Ovary (tissue), 9 donors: ENCODE measurements around the gene ZNF8. TPM values are rescaled to one million over a fixed set of nuclear protein-coding genes. Genes with fewer than 3 reads are reported as not detected.
A peak's percentile ranks its signal among the peaks of the same experiment; 100 is the strongest.
"Not testable (repeated sequence)": the region's sequence is repeated elsewhere in the genome, so short reads cannot be mapped to it uniquely, and the experiment has no call there.

Source experiments
- DNase-seq, 5 donors: peaks; one replicate each; pipeline ENCODE4 v3.0.0-alpha.2; 2019 to 2020
- H3K27ac ChIP-seq, 2 donors: fragments of 200-600 bp; one replicate each; pipeline versions ENCODE4 v1.5.1 to v1.8.0; 2019 to 2022
- H3K27me3 ChIP-seq: fragments of 200-600 bp; one replicate; pipeline ENCODE4 v1.8.0; 2022
- H3K36me3 ChIP-seq: fragments of 200-600 bp; sonication (generic); one replicate; pipeline ENCODE4 v1.5.1; 2019
- H3K4me1 ChIP-seq: one replicate; pipeline ENCODE4 v1.8.1; 2013; ENCODE audit warnings: mild to moderate bottlenecking, moderate library complexity; ENCODE audit not compliant: insufficient read depth
- H3K4me3 ChIP-seq: fragments of 200-600 bp; sonication (generic); one replicate; pipeline ENCODE4 v1.5.1; 2017
- H3K9me3 ChIP-seq, 2 donors: fragments of 200-600 bp in 1 of 2; sonication (generic) in 1 of 2; one replicate each; pipeline versions ENCODE4 v1.5.1 to v1.8.1; 2013 to 2019; ENCODE audit warnings: mild to moderate bottlenecking in 1 of 2, moderate library complexity in 1 of 2
- EP300 ChIP-seq: sonication (generic); formaldehyde crosslinking; IDR thresholded peaks from one replicate; pipeline ENCODE4 v1.6.1; 2017; ENCODE audit warnings: antibody characterized with exemption
- POLR2A ChIP-seq: fragments of 450-650 bp; IDR thresholded peaks from one replicate; pipeline ENCODE4 v1.6.1; 2017; ENCODE audit warnings: antibody characterized with exemption, mild to moderate bottlenecking, moderate library complexity
- WGBS, 3 donors: extraction: QIAGEN DNeasy Blood & Tissue Kit in 1 of 3; methylation state at CpG; one replicate each; pipeline versions ENCODE4 v1.1.5 to v1.1.7; 2013 to 2017; 5-methylcytosine and 5-hydroxymethylcytosine counted together
- intact Hi-C, 4 donors: fragments of 100-400 bp; cut with DNase I; formaldehyde crosslinking; loops; one replicate each; pipeline versions ENCODE4 v1.11.0 to v1.15.1; 2022 to 2023
- polyA plus RNA-seq, 2 donors: library from polyadenylated mRNA; stranded (reverse); fragments of 200-250 nt in 1 of 2; fragments of 350-450 nt in 1 of 2; fragmentation: Illumina TruSeq in 1 of 2; extraction: RNeasy Lipid Tissue Mini Kit (QIAGEN cat#74804) in 1 of 2; gene quantifications; one replicate each; pipeline ENCODE4 v1.2.3, GENCODE V29; 2013 to 2014
- total RNA-seq, 7 donors: library from RNA; depleted of rRNA in 2 of 7; stranded (reverse); fragments of >200 nt in 2 of 7; fragmentation: NEBNext Ultra II Directional in 3 of 7; extraction: Animal tissue kit (Norgen Biotek cat#: 25700) in 3 of 7; gene quantifications; one replicate each; pipeline versions ENCODE4 v1.1.0 to v1.2.4, GENCODE V29; 2016 to 2023
- TF ChIP-seq, protein P1 (sequence below), 3 donors: fragments of 450-650 bp in 2 of 3; fragments of 200-600 bp in 1 of 3; IDR thresholded peaks; one replicate each; pipeline versions ENCODE4 v1.5.1 to v1.8.0; 2016 to 2022; ENCODE audit warnings: antibody characterized with exemption in 3 of 3, mild to moderate bottlenecking in 1 of 3
- donor health status: DM: no; HTN: no; CAD: no; lungs with moderate emphysema.
- donor health status: DM: no; HTN: no; CAD: no.
- donor health status: Bipolar disorder and iron deficiency.
- donor health status: DM: yes; HTN: yes; CAD: no.
- donor health status: DM: no; HTN: no; CAD: no.
- donor health status: DM: yes; HTN: yes; CAD: no.

ZNF8 gene
- total and polyA plus RNA-seq, 9 donors = 2.7 to 10.6 (median 7.2) TPM

- Histone ChIP-seq H3K9me3 (peaks cover 0 to 4% of the 10 kb centered on the region in 2 donors), H3K27ac (no peak overlapping the region), H3K4me3 (no peak overlapping the region), H3K36me3 (no peaks in the 10 kb centered on the region), H3K27me3 (no peaks in the 10 kb centered on the region), H3K4me1 (no peaks in the 10 kb centered on the region)
- DNase-seq = no peak
- intact Hi-C loops = no loop called here
- TF ChIP-seq POLR2A (no peak), EP300 (no peak)
- TF ChIP-seq, protein P1, sequence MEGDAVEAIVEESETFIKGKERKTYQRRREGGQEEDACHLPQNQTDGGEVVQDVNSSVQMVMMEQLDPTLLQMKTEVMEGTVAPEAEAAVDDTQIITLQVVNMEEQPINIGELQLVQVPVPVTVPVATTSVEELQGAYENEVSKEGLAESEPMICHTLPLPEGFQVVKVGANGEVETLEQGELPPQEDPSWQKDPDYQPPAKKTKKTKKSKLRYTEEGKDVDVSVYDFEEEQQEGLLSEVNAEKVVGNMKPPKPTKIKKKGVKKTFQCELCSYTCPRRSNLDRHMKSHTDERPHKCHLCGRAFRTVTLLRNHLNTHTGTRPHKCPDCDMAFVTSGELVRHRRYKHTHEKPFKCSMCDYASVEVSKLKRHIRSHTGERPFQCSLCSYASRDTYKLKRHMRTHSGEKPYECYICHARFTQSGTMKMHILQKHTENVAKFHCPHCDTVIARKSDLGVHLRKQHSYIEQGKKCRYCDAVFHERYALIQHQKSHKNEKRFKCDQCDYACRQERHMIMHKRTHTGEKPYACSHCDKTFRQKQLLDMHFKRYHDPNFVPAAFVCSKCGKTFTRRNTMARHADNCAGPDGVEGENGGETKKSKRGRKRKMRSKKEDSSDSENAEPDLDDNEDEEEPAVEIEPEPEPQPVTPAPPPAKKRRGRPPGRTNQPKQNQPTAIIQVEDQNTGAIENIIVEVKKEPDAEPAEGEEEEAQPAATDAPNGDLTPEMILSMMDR (IDR thresholded peaks at IDR 0.05) = no peak
- 76 to 84% (median 78%) methylated on average over 30 of the region's 30 CpGs for WGBS, 3 donors
Measured at GRCh38 chr19:58338825-58339558, 60.2 kb downstream of the ZNF8 start.

DNA sequence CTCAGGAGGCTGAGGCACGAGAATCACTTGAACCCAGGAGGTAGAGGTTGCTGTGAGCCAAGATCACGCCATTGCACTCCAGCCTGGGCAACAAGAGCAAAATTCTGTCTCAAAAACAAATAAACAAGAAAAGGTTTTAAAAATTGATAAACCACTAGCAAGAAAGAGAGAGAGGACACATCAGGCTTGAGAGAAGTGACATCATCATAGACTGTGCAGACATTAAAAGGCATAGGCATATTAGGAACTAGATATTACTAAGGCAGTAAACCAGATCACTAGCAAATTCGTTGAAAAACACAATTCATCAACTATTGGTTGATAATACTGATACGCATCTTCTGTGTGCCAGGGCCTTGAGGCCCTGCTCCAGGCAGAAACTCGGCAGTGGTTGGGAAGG is 66.8 kb downstream of the ZNF8 start:
- no peak overlapping the region for H3K4me3 ChIP-seq
- no peaks in the 10 kb centered on the region for H3K9me3 ChIP-seq
- TF ChIP-seq POLR2A (no peak), EP300 (no peak)
- TF ChIP-seq, protein P1 (IDR thresholded peaks at IDR 0.05) = no peak
- H3K36me3 ChIP-seq = no peaks in the 10 kb centered on the region
- H3K27ac ChIP-seq = no peak overlapping the region
- intact Hi-C loops = no loop called here
- no peaks in the 10 kb centered on the region for H3K4me1 ChIP-seq
- WGBS, 3 donors = 63 to 76% (median 75%) methylated on average over 5 of the region's 5 CpGs
- no peaks in the 10 kb centered on the region for H3K27me3 ChIP-seq
- no peak for DNase-seq

DNA sequence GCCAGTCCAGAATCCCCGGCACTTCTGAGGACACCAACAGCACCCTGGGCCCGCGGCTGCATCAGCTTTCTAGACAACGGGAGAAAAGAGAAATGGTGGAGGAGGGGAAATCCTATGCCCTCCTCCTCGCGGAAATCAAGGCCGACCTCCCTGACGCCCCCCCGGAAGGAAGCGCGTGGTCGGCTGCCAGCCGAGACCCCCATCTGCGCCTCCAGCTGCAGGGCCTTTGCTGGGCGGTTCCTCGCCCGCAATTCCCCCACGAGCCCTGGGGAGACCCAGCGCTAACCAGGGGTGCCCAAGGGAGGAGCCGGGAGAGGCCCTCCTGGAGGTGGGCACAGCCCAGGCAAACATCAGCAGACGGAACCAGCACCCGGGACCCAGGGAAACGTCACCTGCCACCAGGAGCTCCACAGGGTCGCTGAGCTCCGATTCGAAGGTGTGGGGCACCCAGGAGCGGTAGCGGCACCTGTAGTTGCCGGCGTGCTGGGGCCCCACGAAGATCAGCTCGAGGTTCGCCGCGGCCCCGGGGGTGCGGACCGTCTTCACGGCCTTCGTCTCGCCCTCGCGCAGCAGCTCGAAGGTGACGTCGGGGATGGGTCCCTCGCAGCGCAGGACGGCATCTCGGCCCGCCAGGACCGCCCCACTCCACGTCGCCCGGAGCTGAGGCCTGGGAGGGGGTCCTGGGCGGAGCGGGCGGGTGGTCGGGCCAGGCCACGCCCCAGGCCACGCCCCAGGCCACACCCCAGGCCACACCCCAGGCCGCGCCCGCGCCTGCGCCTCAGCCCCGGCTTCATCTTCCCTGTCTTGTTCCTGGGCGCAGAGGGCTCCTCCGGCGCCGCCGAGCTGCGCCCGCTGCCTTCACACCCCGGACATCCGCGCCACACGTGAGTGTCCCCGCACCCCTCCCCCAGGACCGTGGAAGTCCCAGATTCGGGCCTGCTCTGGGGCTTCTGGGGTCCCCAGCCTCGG is 68.5 kb downstream of the ZNF8 start:
- Histone ChIP-seq H3K4me3 (peak overlapping the region; percentile 52), H3K27me3 (no peaks in the 10 kb centered on the region), H3K27ac (no peak overlapping the region), H3K9me3 (no peaks in the 10 kb centered on the region), H3K36me3 (no peaks in the 10 kb centered on the region), H3K4me1 (no peaks in the 10 kb centered on the region)
- intact Hi-C loops = no loop called here
- peak in 1 of 5 donors; percentile 22 for DNase-seq
- TF ChIP-seq EP300 (no peak), POLR2A (no peak)
- TF ChIP-seq, protein P1 (IDR thresholded peaks at IDR 0.05) = no peak
- 1% methylated on average over 73 to 82 of the region's 82 CpGs for WGBS, 3 donors

DNA sequence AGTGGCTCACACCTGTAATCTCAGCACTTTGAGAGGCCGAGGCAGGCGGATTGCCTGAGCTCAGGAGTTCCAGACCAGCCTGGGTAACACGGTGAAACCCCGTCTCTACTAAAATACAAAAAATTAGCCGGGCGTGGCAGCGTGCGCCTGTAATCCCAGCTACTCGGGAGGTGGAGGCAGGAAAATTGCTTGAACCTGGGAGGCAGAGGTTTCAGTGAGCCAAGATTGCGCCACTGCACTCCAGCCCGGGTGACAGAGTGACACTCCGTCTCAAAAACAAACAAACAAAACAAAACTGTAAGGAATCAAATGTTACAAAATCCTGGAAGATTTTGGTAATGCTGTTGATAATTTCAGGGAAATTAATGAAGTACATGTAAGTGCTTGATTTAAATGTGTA is 69.3 kb downstream of the ZNF8 start:
- H3K27ac ChIP-seq, H3K27me3 ChIP-seq, DNase-seq, H3K4me1 ChIP-seq, H3K9me3 ChIP-seq, H3K36me3 ChIP-seq, intact Hi-C loops: not testable (repeated sequence)
- peak overlapping the region; percentile 52 for H3K4me3 ChIP-seq
- WGBS, 3 donors = 25 to 30% (median 26%) methylated on average over 12 of the region's 12 CpGs
